Skeletal muscle cell (primary cell): Measurements from ENCODE around the gene MTHFSD.

Experiments used
- DNase-seq: peaks from one replicate; pipeline ENCODE4 v3.0.0-alpha.2; 2010; ENCODE audit warnings: low read depth
- H3K4me3 ChIP-seq: 2 replicates; pipeline ENCODE4 v1.5.1; 2011; ENCODE audit warnings: low read depth, mild to moderate bottlenecking, control low read depth, low read length, moderate library complexity

Gene MTHFSD

DNA sequence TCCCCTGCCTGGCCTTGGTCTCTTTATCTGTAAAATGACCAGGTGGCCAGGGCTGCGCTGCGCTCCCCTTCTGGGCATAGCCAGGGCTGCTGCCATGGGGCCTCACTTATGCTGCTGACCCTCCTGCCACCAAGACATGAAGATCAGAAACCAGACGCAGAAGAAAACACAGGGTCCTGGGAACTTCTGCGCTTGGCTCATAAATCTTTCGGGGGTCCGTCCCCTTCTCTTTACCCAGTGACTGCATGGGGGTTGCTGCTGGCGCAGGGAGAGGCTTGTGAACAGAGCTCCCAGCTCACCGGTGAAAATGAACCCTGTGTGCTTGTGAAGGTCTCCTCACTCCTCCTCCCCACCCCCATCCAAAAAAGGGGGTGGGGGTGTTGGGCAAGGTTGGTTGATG, 17.6 kb upstream of the MTHFSD start:
- peak overlapping the region; percentile 7 for H3K4me3 ChIP-seq
- no peak for DNase-seq

DNA sequence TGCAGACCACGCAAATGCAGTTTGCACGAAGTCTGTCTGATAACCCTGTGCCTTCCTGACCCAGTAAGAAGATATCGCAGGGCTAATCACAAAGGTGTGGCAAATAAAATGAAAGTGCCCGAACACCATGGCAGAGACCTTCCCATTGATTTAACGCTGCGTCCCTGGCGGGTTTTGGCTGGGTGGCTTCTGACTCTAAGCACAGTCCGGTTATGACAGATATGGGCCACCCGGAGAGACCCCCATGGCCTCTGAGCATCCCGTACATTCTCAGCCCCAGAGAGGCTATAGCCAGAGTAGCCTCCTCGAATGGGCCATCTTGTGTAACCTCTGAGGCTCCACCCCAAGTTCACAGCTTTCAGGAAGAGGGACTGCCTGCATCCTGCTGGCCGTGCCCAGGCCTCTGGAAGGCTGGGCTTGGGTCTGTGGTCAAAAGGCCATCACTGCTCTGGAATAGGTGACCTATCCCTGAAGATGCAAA, 17.0 kb upstream of the MTHFSD start:
- no peak for DNase-seq
- H3K4me3 ChIP-seq: peak overlapping the region; percentile 87

DNA sequence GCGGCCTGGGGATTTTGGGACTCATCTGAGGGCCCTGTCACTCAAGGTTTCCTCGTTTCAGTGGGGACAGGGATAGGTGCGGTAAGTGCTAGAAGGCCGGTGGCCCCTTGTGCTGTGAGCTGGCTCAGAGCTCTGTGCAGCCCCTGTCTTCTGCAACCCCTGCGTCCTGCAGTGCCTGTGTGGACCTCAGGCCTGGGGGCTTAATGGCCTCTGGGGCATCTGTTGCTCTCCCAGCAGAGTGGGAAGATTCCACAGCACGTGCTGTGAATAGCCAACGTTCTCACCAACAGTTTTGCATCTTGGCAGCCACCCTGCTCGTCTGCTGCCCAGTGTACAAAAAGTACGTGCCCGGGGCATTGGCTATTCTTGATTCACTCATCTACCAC, 16.5 kb upstream of the MTHFSD start:
- no peak for DNase-seq
- H3K4me3 ChIP-seq: peak overlapping the region; percentile 87

DNA sequence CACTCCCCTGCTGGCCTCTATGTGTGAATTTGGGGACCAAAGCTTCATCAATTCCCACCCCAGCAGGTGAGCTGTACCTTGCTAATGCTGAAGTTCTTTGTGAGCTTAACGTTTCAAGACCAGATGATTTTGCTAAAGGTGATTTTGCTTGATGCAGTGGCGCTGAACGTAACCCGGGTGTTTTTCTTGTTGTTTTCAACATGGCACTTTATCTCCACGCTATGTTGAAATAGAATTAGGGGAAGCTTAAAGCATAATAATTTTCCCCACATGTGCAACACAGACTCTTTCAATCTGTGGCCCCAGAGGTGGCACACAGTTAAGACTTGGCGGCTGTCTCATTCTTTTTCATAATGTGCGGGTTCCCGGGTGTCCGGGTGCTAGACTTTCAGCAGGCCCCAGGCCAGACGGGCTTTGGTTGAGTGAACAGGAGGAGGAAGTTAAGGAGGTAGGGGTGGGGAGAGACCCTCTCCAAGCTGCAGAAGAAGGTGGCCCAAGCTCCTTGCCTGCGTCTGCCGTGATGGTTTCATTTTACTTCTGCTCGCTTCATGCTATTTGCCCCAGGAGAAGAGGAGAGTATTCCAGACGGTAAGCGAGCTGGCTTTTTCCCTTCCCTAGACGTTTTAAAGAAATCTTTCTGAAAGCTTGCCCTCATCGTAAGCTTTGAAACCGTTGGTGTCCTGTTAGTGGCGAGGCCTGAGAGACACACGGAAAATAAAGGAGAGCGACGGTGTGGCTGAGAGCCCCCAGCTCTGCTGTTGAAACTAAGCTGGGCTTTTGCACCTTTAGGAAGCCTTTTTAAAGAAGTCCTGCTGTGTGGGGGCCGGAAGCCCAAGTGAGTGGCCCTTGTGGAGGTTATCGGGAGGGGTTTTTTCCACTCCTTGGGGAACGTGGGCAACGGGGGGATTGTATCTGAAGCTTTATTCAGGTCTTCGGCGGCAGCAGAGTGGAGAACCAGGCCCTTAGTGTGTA, 15.8 kb upstream of the MTHFSD start:
- peak overlapping the region; percentile 87 for H3K4me3 ChIP-seq
- no peak for DNase-seq

DNA sequence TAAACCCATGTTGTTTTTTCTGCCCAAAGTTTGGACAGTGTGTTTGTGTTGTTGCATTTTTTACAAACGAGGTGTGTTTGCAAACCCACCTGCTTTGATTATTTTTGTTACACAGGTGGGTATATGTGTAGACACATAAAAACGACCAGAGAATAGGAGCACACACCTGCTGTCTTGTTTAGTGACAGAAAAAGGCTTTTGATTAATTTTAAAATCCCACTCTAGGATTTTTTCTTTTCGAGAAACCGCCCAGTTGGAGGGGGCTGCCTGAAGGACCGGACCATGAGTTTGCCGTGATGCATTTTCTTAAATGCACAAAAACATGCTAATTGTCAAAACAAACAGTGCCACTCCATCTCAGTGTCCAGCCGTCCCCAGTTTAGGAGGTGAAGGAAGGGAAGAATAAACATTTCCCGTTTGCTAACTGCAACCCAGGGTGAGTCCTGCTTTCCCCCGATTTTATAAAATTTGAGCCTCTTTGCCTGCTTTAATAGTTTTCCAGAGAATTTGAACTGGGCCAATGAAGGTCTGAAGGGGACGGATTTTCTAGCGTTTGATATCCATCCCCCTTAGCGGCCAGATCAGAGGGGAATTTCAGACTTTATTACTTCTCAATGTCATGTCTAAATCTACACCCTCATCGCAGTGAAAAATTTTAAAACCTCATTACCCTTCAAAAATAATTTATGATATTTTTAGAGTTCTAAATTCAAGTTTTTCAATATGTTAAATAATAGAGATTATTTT, 14.8 kb upstream of the MTHFSD start:
- no peak for DNase-seq
- H3K4me3 ChIP-seq: peak overlapping the region; percentile 87

DNA sequence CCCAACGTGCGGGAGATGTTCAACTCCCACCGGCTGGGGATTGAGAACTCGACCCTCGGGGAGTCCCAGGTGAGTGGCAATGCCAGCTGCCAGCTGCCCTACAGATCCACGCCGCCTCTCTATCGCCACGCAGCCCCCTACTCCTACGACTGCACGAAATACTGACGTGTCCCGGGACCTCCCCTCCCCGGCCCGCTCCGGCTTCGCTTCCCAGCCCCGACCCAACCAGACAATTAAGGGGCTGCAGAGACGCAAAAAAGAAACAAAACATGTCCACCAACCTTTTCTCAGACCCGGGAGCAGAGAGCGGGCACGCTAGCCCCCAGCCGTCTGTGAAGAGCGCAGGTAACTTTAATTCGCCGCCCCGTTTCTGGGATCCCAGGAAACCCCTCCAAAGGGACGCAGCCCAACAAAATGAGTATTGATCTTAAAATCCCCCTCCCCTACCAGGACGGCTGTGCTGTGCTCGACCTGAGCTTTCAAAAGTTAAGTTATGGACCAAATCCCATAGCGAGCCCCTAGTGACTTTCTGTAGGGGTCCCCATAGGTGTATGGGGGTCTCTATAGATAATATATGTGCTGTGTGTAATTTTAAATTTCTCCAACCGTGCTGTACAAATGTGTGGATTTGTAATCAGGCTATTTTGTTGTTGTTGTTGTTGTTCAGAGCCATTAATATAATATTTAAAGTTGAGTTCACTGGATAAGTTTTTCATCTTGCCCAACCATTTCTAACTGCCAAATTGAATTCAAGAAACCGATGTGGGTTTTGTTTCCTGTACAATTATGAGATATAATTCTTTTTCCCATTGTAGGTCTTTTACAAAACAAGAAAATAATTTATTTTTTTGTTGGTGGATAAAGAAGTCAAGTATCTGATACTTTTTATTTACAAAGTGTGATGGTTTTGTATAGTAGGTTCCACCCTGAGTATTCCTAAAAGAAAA, 13.9 kb upstream of the MTHFSD start:
- H3K4me3 ChIP-seq: peak overlapping the region; percentile 87
- no peak for DNase-seq

DNA sequence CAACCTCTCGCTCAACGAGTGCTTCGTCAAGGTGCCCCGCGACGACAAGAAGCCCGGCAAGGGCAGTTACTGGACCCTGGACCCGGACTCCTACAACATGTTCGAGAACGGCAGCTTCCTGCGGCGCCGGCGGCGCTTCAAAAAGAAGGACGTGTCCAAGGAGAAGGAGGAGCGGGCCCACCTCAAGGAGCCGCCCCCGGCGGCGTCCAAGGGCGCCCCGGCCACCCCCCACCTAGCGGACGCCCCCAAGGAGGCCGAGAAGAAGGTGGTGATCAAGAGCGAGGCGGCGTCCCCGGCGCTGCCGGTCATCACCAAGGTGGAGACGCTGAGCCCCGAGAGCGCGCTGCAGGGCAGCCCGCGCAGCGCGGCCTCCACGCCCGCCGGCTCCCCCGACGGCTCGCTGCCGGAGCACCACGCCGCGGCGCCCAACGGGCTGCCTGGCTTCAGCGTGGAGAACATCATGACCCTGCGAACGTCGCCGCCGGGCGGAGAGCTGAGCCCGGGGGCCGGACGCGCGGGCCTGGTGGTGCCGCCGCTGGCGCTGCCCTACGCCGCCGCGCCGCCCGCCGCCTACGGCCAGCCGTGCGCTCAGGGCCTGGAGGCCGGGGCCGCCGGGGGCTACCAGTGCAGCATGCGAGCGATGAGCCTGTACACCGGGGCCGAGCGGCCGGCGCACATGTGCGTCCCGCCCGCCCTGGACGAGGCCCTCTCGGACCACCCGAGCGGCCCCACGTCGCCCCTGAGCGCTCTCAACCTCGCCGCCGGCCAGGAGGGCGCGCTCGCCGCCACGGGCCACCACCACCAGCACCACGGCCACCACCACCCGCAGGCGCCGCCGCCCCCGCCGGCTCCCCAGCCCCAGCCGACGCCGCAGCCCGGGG, 12.9 kb upstream of the MTHFSD start:
- H3K4me3 ChIP-seq: peak overlapping the region; percentile 87
- no peak for DNase-seq

DNA sequence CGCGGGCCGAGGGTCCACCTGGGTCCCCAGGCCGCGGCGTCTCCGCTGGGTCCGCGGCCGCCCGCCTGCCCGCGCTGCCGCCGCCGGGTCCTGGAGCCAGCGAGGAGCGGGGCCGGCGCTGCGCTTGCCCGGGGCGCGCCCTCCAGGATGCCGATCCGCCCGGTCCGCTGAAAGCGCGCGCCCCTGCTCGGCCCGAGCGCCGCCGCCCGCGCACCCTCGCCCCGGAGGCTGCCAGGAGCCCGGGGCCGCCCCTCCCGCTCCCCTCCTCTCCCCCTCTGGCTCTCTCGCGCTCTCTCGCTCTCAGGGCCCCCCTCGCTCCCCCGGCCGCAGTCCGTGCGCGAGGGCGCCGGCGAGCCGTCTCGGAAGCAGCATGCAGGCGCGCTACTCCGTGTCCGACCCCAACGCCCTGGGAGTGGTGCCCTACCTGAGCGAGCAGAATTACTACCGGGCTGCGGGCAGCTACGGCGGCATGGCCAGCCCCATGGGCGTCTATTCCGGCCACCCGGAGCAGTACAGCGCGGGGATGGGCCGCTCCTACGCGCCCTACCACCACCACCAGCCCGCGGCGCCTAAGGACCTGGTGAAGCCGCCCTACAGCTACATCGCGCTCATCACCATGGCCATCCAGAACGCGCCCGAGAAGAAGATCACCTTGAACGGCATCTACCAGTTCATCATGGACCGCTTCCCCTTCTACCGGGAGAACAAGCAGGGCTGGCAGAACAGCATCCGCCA, 12.1 kb upstream of the MTHFSD start:
- no peak for DNase-seq
- H3K4me3 ChIP-seq: peak overlapping the region; percentile 87

DNA sequence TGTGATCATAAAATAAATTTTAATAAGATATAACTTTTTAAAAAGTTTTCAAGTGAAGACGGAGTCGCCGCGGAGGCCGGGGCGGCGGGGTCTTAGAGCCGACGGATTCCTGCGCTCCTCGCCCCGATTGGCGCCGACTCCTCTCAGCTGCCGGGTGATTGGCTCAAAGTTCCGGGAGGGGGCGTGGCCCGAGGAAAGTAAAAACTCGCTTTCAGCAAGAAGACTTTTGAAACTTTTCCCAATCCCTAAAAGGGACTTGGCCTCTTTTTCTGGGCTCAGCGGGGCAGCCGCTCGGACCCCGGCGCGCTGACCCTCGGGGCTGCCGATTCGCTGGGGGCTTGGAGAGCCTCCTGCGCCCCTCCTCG, 11.5 kb upstream of the MTHFSD start, which contains the start of gene FOXC2:
Gene FOXC2, plus strand, starts transcription at position 229 of the 365 bp plus-strand sequence. CDS start 507 bp downstream, outside the sequence.
- H3K4me3 ChIP-seq: peak within 1 kb of the TSS; percentile 87
- DNase-seq: peak; percentile 91

DNA sequence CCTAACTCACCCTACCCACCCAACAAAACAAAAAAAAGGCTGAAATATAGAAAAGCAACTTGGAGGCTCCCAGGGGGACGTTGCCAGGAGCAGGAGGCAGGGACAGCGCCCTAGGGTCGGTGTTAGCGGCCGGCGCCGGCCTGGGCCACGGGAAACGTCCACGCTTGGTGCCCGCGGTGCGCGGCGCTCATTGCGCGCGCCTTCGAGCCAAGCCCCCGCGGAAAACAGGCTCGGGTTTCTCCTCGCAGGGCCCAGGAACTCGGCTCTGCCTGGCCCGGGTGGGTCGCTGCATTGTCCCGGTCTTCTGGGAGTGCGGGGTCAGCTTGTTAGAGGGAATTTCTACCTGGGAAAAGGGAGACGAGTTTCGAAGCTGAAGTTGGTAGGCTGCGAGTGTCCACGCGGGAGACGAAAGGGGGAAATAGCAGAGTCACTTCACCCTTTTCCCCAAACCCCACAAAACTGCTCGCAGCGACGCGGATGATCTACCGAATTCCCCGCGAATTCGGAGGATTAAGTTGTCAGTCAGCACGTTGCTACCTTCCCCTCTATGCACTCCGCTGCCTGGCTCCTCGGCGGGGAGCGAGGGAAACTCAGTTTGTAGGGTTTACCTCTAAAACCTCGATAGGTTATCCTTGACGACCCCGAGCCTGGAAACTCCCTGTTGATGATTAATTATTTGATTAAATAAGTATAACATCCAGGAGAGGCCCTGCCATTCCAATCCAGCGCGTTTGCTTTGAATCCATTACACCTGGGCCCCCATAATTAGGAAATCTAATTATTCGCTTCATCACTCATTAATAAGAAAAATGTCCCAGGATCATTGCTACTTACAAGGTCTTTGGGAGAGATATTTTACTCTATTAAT, 10.8 kb upstream of the MTHFSD start:
- DNase-seq: no peak

DNA sequence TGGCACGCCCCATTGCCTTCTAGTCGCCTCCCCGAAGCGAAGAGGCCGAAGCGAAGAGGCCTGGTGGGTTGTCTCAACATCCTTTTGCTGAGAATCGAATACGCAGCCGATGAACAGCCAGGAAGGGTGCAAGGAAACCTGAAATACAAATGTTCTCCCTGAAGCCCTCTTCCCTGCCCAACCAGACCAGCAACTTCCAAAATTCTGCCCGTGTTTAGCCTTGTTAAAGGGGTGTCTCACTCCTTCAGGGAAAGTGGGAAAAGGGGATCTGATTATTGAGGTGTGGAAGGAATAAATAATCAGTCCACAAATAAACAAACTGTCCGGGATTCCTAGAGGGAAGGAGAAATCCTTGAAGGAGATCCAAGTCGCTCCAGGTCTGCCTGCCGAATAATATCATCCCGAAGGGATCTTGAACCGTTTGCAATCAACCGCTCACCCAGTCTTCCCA, 10.2 kb upstream of the MTHFSD start:
- peak overlapping the region; percentile 87 for H3K4me3 ChIP-seq
- no peak for DNase-seq

More for the DNA sequence above, 10.8 kb upstream of the MTHFSD start:
- H3K4me3 ChIP-seq: peak overlapping the region; percentile 87

DNA sequence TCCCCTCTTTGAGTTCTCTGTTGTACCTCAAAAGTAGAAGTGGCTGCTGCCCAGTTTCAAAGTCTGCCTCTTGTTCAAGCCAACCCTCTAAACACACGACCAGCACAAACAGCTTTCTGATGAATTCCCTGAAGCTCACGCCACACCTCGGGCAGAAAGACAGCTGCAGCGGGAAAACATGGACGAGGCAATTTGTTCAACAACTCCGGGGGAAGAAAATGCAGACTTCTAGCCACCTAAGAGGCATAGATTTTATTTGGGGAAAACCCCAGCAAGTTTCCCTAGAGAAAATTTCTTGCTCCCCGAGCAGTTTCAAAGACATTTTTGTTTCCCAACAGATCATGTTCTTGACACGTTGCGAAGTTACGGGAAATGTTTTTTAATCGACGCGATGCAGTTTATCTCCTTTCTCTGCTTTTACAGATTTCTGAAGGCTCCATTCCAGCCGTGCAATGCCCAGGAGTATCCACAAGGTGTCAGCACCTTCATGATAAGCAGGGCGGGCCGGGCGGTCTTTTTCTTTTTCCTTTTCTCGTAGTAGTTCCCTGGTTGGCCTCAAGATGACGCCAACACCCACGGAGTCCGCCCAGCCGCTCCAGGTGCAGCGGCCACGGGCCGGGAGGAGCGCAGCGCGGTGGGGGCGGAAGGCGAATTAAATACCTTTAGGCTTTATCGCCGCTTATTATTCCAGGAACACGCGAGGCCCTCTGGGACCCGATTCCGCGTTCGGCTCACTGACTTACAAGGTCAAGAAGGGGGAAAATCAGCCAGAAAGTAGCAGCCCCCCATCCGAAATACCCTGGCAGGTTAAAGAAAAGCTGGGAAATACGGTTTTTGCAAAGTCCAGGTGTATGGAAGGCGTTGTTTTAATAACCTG, 8.7 kb upstream of the MTHFSD start:
- DNase-seq: peak; percentile 67
- peak overlapping the region; percentile 41 for H3K4me3 ChIP-seq

DNA sequence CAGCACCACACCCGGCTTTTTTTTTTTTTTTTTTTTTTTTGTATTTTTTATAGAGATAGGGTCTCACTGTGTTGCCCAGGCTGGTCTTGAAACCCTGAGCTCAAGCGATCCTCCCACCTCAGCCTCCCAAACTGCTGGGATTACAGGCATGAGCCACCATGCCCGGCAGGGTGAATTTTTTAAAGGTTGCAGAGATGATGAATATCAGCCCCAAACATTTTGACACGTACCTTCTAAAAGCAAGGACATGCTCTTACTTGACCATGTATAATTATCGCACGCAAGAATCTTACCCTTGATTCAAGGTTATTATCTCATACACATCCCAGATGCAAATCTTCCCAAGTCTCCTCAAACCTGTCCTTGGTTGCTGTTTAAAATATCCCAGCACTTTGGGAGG, 7.3 kb upstream of the MTHFSD start:
- DNase-seq: no peak
- no peak overlapping the region for H3K4me3 ChIP-seq

DNA sequence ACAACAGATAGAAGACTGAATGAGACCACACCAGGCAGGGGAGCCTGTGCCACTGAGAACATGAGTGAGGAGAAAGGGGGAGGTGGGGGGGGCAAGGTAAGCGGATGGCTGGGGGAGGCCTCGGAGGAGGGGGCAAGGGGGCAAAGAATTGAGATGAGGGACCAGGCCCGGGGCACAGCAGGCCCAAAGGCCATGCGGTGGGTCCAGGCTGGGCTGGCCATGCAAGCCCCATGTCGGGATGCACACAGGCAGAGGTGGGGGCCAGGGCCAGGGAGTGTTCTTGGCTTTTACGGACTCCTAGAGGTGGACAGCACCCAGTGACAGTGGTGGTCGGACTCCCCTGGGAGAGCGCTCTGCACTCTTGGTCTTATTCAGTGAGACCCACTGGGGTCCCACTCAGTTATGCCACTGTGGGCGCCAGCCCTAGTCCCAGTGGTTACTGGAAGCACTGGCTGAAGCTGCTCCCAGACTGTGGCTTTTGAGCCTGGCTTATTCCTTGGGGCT, 4.8 kb upstream of the MTHFSD start:
- H3K4me3 ChIP-seq: no peak overlapping the region
- no peak for DNase-seq

DNA sequence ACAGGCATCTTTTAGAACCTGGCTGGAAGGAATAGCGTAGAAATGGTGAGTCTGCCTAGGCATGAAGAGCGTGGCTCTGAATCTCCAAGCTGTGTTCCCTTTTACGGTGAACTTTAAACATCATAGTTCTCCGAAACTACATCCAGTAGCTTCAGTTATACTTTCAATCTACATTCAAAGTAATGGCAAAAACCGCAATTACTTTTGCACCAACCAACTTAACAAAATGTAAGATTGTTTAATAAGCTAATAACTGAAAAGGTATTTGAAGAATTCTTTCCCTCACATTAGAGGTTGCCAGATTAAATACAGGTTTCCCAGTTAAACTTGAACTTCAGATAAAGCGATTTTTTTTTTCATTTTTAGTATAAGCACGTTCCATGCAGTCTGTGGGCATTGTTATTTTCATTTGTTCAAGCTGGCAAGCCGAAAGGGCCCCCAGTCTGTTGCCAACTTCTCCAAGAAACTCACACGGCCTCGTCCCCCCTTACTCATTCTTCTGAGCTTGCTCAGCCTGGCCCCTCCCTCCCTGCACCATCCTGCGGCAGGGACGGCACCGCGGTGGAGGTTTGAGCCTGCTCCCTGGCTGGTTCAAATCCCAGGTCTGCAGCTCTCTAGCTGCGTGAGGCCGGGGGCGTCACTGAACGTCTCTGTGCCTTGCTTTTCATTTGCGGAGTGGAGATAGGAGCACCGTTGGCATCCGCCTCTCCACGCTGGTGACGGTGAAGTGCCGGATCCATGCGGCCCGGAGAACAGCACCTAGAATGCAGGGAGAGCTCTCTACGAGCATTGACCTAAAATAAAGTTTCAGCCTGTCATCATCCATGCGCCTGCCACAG, 3.5 kb upstream of the MTHFSD start:
- DNase-seq: no peak
- no peak overlapping the region for H3K4me3 ChIP-seq
